HUES48 (cell line): ENCODE measurements around the gene SLC12A4.

Experiments used
- H3K27ac ChIP-seq: one replicate; pipeline ENCODE4 v1.7.0; 2013; ENCODE audit warnings: low read depth, low read length, inconsistent platforms
- H3K27me3 ChIP-seq: 2 replicates; pipeline ENCODE4 v1.6.1; 2013; ENCODE audit warnings: mild to moderate bottlenecking, low read length; ENCODE audit not compliant: control insufficient read depth, insufficient read depth
- H3K36me3 ChIP-seq: 2 replicates; pipeline ENCODE4 v1.6.1; 2013; ENCODE audit warnings: low read length; ENCODE audit not compliant: control insufficient read depth, insufficient read depth
- H3K4me1 ChIP-seq: 2 replicates; pipeline ENCODE4 v1.6.1; 2013; ENCODE audit warnings: mild to moderate bottlenecking, low read length; ENCODE audit not compliant: control insufficient read depth, insufficient read depth
- H3K4me3 ChIP-seq: 2 replicates; pipeline ENCODE4 v1.5.1; 2013; ENCODE audit warnings: mild to moderate bottlenecking, low read depth, low read length
- H3K9ac ChIP-seq: 2 replicates; pipeline ENCODE4 v1.6.1; 2013; ENCODE audit warnings: mild to moderate bottlenecking, low read depth, low read length, moderate library complexity
- H3K9me3 ChIP-seq: 2 replicates; pipeline ENCODE4 v1.6.1; 2013; ENCODE audit warnings: low read length; ENCODE audit not compliant: control insufficient read depth, insufficient read depth

Gene SLC12A4

DNA sequence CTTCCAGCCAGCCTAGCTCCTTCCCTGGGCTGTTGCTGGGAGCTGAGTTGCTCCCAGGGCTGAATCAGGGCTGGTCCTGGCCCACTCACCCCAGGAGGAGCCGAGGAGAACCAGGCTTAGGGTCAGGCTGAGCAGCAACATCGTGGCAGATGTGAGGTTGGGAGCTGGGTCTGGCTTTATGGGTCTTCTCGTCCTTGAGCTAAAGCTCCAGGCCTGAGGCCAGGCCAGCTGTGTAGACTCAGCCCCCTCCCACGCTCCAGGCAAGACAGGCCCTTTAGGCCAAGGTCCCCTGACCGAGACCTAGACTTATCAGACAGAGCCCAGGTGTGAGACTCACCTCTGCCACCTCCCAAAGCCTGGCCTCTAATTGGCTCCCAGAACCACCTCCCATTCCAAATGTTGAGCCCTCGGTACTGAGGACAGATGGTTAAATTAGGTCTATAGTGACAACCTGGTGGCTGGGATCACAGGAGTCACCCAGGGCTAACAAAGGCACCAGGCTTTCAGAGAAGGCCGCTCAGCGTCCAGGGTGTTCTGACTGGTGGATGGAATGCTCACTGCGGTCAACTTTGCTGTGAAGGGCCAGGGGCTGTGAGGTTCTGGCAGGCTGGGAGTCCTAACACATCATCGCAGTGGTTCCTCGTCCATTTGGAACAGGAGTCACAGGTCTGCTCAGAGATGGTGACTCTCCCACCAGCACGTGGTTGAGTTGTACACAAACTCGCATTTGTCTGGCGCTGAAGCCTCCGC lies 36.5 kb downstream of the SLC12A4 start, which contains the start of gene CTRL:
CTRL (minus strand) TSS at position 151 of the 750 bp plus-strand sequence; CDS start at position 141, 10 bp downstream.
- no peak within 1 kb of the TSS for H3K27ac ChIP-seq
- no peak within 1 kb of the TSS for H3K4me3 ChIP-seq
- peaks cover 6% of the 10 kb centered on the region for H3K4me1 ChIP-seq
- peaks cover 23% of the 10 kb centered on the region for H3K36me3 ChIP-seq
- no peaks in the 10 kb centered on the region for H3K9me3 ChIP-seq
- H3K9ac ChIP-seq = no peak within 1 kb of the TSS
- H3K27me3 ChIP-seq = no peaks in the 10 kb centered on the region

GRCh38 chr16:67930678-67931211 lies 37.7 kb downstream of the SLC12A4 start:
- H3K36me3 ChIP-seq = peaks cover 23% of the 10 kb centered on the region
- no peak overlapping the region for H3K27ac ChIP-seq
- peaks cover 4% of the 10 kb centered on the region; the same call in 1 of the 2 replicates for H3K4me1 ChIP-seq
- no peak overlapping the region for H3K4me3 ChIP-seq
- H3K27me3 ChIP-seq = no peaks in the 10 kb centered on the region
- no peaks in the 10 kb centered on the region for H3K9me3 ChIP-seq
- H3K9ac ChIP-seq = no peak overlapping the region

GRCh38 chr16:67930191-67930590 lies 38.2 kb downstream of the SLC12A4 start:
- no peak overlapping the region for H3K27ac ChIP-seq
- peaks cover 23% of the 10 kb centered on the region for H3K36me3 ChIP-seq
- no peak overlapping the region for H3K9ac ChIP-seq
- H3K4me1 ChIP-seq = peaks cover 4% of the 10 kb centered on the region; the same call in 1 of the 2 replicates
- no peaks in the 10 kb centered on the region for H3K27me3 ChIP-seq
- H3K4me3 ChIP-seq = no peak overlapping the region
- no peaks in the 10 kb centered on the region for H3K9me3 ChIP-seq

DNA sequence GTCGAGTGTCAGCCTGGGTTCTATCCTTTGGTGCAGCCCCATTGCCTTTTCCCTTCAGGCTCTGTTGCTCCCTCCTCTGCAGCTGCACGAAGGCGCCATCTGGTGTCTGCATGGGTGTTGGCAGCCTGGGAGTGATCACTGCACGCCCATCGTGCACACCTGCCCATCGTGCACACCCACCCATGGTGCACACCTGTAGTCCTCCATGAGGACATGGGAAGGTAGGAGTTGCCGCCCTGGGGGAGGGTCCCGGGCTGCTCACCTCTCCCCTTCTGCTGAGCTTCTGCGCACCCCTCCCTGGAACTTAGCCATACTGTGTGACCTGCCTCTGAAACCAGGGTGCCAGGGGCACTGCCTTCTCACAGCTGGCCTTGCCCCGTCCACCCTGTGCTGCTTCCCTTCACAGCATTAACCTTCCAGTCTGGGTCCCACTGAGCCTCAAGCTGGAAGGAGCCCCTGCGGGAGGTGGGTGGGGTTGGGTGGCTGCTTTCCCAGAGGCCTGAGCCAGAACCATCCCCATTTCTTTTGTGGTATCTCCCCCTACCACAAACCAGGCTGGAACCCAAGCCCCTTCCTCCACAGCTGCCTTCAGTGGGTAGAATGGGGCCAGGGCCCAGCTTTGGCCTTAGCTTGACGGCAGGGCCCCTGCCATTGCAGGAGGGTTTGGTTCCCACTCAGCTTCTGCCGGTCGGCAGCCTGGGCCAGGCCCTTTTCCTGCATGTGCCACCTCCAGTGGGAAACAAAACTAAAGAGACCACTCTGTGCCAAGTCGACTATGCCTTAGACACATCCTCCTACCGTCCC lies 39.7 kb downstream of the SLC12A4 start:
- Histone ChIP-seq H3K36me3 (peaks cover 23% of the 10 kb centered on the region), H3K27ac (no peak overlapping the region), H3K9me3 (no peaks in the 10 kb centered on the region), H3K9ac (no peak overlapping the region), H3K4me3 (no peak overlapping the region), H3K27me3 (no peaks in the 10 kb centered on the region), H3K4me1 (no peaks in the 10 kb centered on the region; the same call in 1 of the 2 replicates)

DNA sequence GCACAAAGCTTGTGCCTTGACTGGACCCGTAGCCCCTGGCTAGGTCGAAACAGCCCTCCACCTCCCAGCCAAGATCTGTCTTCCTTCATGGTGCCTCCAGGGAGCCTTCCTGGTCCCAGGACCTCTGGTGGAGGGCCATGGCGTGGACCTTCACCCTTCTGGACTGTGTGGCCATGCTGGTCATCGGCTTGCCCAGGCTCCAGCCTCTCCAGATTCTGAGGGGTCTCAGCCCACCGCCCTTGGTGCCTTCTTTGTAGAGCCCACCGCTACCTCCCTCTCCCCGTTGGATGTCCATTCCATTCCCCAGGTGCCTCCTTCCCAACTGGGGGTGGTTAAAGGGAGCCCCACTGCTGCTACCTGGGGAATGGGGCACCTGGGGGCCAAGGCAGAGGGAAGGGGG lies 40.3 kb downstream of the SLC12A4 start:
- Histone ChIP-seq H3K36me3 (peaks cover 28% of the 10 kb centered on the region), H3K27me3 (no peaks in the 10 kb centered on the region), H3K9me3 (no peaks in the 10 kb centered on the region), H3K9ac (no peak overlapping the region), H3K27ac (no peak overlapping the region), H3K4me1 (no peaks in the 10 kb centered on the region; the same call in 1 of the 2 replicates), H3K4me3 (no peak overlapping the region)

DNA sequence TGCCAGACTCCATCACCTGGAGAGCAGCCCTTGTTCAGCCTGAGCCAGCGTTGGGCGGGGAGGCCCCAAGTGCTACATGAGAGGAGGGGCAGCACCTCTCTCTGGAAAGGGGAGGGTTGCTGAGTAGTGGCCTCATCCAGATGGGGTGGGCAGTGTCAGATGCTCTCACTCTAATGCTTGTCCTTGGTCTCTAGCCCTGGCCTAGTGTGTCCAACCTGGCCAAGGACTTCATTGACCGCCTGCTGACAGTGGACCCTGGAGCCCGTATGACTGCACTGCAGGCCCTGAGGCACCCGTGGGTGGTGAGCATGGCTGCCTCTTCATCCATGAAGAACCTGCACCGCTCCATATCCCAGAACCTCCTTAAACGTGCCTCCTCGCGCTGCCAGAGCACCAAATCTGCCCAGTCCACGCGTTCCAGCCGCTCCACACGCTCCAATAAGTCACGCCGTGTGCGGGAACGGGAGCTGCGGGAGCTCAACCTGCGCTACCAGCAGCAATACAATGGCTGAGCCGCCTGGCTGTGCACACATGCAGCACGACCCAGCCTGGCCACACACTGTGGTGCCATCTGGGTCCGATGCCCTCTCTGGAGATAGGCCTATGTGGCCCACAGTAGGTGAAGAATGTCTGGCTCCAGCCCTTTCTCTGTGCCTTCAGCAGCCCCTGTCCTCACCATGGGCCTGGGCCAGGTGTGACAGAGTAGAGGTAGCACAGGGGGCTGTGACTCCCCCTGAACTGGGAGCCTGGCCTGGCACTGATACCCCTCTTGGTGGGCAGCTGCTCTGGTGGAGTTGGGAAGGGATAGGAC lies 41.1 kb downstream of the SLC12A4 start:
- Histone ChIP-seq H3K4me3 (no peak overlapping the region), H3K27ac (no peak overlapping the region), H3K4me1 (no peaks in the 10 kb centered on the region; the same call in 1 of the 2 replicates), H3K9me3 (no peaks in the 10 kb centered on the region), H3K9ac (no peak overlapping the region), H3K36me3 (peaks cover 28% of the 10 kb centered on the region), H3K27me3 (no peaks in the 10 kb centered on the region)

DNA sequence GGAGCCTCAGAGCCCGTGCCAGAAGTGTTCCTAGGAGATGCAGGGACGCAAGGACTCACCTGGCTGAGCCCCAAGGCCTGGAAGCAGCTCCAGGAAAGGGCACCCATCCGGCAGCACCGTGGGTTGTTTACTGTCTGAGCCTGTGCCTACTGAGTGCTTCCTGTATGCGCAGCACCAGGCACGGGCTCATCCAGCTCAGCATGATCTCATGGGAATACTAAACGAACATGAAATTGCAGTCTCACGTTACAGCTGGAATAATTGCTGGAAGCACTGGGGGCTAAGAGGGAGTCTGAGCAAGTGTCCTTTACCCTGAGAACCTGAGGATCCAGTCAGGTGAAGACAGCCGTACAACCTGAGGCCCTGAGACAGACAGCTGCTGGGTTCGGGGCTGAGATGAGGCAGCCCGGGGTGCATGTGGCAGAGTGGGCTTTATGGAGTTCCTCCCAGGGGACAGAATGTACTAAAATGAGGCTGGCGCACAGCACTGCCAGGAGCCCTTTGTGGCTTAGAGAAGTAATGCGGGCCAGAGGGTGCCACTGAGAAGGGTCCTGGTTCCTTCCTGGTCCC lies 42.2 kb downstream of the SLC12A4 start:
- H3K27ac ChIP-seq = no peak overlapping the region
- H3K36me3 ChIP-seq = peaks cover 28% of the 10 kb centered on the region
- no peaks in the 10 kb centered on the region for H3K27me3 ChIP-seq
- no peaks in the 10 kb centered on the region; the same call in 1 of the 2 replicates for H3K4me1 ChIP-seq
- no peaks in the 10 kb centered on the region for H3K9me3 ChIP-seq
- no peak overlapping the region for H3K4me3 ChIP-seq
- no peak overlapping the region for H3K9ac ChIP-seq

DNA sequence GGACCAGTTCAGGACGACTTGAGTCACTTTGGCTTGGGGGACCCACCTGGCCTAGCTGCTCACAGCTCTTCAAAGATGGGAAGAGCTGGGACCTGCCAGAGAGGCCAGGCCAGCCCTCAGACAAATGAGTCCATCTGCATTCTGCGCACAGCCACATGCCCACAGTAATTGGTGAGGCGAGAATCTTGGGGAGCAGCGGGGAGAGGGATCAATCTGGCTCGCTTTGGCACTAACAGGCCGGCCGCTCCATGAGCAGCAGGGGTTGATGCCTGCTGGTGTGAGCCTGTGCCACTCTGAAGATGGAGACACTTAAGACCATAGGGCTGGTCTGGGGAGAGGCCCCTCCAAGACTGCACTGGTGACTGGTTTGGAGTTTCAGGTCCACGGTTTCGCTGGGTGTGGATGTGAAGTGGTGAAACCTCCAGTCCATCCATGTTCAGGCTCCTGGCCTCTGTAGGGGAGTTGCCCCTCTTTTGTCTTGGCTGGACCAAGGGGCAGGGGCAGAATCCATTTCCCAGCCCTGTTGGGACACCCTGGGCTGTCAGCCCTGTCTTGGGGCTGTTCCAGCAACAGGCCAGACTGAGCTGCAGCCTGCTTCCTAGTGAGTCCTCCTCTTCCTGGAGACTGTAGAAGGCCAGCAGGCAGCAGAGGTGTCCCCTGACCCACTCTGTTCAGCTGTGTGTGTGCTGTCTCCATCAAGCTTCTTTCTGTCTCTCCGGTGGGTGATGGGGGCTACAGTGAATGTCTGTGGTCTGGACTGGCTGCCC lies 44.1 kb downstream of the SLC12A4 start:
- Histone ChIP-seq H3K4me3 (no peak overlapping the region), H3K9ac (no peak overlapping the region), H3K4me1 (no peaks in the 10 kb centered on the region; the same call in 1 of the 2 replicates), H3K27me3 (no peaks in the 10 kb centered on the region), H3K9me3 (no peaks in the 10 kb centered on the region), H3K27ac (no peak overlapping the region), H3K36me3 (peaks cover 24% of the 10 kb centered on the region)

- no peaks in the 10 kb centered on the region; the same call in 1 of the 2 replicates for H3K4me1 ChIP-seq
- H3K36me3 ChIP-seq = peaks cover 16% of the 10 kb centered on the region
- no peak overlapping the region for H3K27ac ChIP-seq
- H3K27me3 ChIP-seq = no peaks in the 10 kb centered on the region
- H3K9me3 ChIP-seq = no peaks in the 10 kb centered on the region
- H3K4me3 ChIP-seq = no peak overlapping the region
- H3K9ac ChIP-seq = no peak overlapping the region
Measured at GRCh38 chr16:67923414-67924116, 44.9 kb downstream of the SLC12A4 start.
